ENCODE results near the gene SYDE2.

Gene SYDE2

GRCh38 chr1:85153149-85153891 lies 47.5 kb downstream of the SYDE2 start:
- H2AFZ ChIP-seq (ENCODE audit: low read depth), result no peak overlapping the region
- no peak overlapping the region for H3K9ac ChIP-seq
- H3K4me2 ChIP-seq, result 0 out of 2 replicates have a peak overlapping the region, but pooled peaks have one; percentile 19
- H3K27ac ChIP-seq, result no peak overlapping the region; the same call in 1 of the 2 replicates
- H3K4me1 ChIP-seq (ENCODE audit: low read depth, poor library complexity, severe bottlenecking), result peaks cover 9% of the 10 kb centered on the region
- H3K79me2 ChIP-seq (ENCODE audit: insufficient read depth, low read depth), result no peaks in the 10 kb centered on the region
- no peak overlapping the region for H3K4me3 ChIP-seq (IDR thresholded peaks at IDR 0.05; ENCODE audit: insufficient read depth, low read depth, low read length)
- H3K27me3 ChIP-seq (ENCODE audit: insufficient read depth, low read depth), result no peaks in the 10 kb centered on the region
- H3K36me3 ChIP-seq (ENCODE audit: insufficient read depth), result no peaks in the 10 kb centered on the region
- no peak for TF ChIP-seq CTCF (conservative IDR thresholded peaks at IDR 0.05; ENCODE audit: low read depth, low read length)
- no peaks in the 10 kb centered on the region for H4K20me1 ChIP-seq (ENCODE audit: insufficient read depth)

GRCh38 chr1:85151446-85151845 lies 49.4 kb downstream of the SYDE2 start:
- Histone ChIP-seq H2AFZ (ENCODE audit: low read depth) (no peak overlapping the region), H3K9ac (no peak overlapping the region), H4K20me1 (ENCODE audit: insufficient read depth) (no peaks in the 10 kb centered on the region), H3K27ac (no peak overlapping the region), H3K4me3 (IDR thresholded peaks at IDR 0.05; ENCODE audit: insufficient read depth, low read depth, low read length) (no peak overlapping the region), H3K4me2 (no peak overlapping the region), H3K27me3 (ENCODE audit: insufficient read depth, low read depth) (no peaks in the 10 kb centered on the region), H3K4me1 (ENCODE audit: low read depth, poor library complexity, severe bottlenecking) (peaks cover 9% of the 10 kb centered on the region), H3K36me3 (ENCODE audit: insufficient read depth) (no peaks in the 10 kb centered on the region), H3K79me2 (ENCODE audit: insufficient read depth, low read depth) (no peaks in the 10 kb centered on the region)
- no peak for TF ChIP-seq CTCF (conservative IDR thresholded peaks at IDR 0.05; ENCODE audit: low read depth, low read length)

GRCh38 chr1:85149805-85150204 lies 51.0 kb downstream of the SYDE2 start:
- Histone ChIP-seq H3K79me2 (ENCODE audit: insufficient read depth, low read depth) (no peaks in the 10 kb centered on the region), H4K20me1 (ENCODE audit: insufficient read depth) (no peaks in the 10 kb centered on the region), H3K4me2 (no peak overlapping the region), H3K36me3 (ENCODE audit: insufficient read depth) (no peaks in the 10 kb centered on the region), H3K27ac (no peak overlapping the region), H2AFZ (ENCODE audit: low read depth) (no peak overlapping the region), H3K4me3 (IDR thresholded peaks at IDR 0.05; ENCODE audit: insufficient read depth, low read depth, low read length) (no peak overlapping the region), H3K4me1 (ENCODE audit: low read depth, poor library complexity, severe bottlenecking) (peaks cover 9% of the 10 kb centered on the region), H3K9ac (no peak overlapping the region), H3K27me3 (ENCODE audit: insufficient read depth, low read depth) (no peaks in the 10 kb centered on the region)
- TF ChIP-seq CTCF (conservative IDR thresholded peaks at IDR 0.05; ENCODE audit: low read depth, low read length), result no peak

GRCh38 chr1:85148524-85149250 lies 52.1 kb downstream of the SYDE2 start:
- Histone ChIP-seq H2AFZ (ENCODE audit: low read depth) (no peak overlapping the region), H3K9ac (no peak overlapping the region), H4K20me1 (ENCODE audit: insufficient read depth) (no peaks in the 10 kb centered on the region), H3K27me3 (ENCODE audit: insufficient read depth, low read depth) (no peaks in the 10 kb centered on the region), H3K4me1 (ENCODE audit: low read depth, poor library complexity, severe bottlenecking) (peaks cover 6% of the 10 kb centered on the region), H3K36me3 (ENCODE audit: insufficient read depth) (no peaks in the 10 kb centered on the region), H3K27ac (no peak overlapping the region), H3K4me2 (no peak overlapping the region), H3K4me3 (IDR thresholded peaks at IDR 0.05; ENCODE audit: insufficient read depth, low read depth, low read length) (no peak overlapping the region), H3K79me2 (ENCODE audit: insufficient read depth, low read depth) (no peaks in the 10 kb centered on the region)
- TF ChIP-seq CTCF (conservative IDR thresholded peaks at IDR 0.05; ENCODE audit: low read depth, low read length), result no peak
